H1 (cell line): ENCODE data around the gene PKP3. TPM values are rescaled to one million over a fixed set of nuclear protein-coding genes. Genes with fewer than 3 reads are reported as not detected.

Source experiments
- ATF2 ChIP-seq: IDR thresholded peaks from 2 replicates; pipeline ENCODE4 v1.6.1; 2012; ENCODE audit warnings: low read length, inconsistent platforms
- JUN ChIP-seq: IDR thresholded peaks from 2 replicates; pipeline ENCODE4 v1.6.1; 2011; ENCODE audit warnings: low read depth, mild to moderate bottlenecking, improper control_type of control experiment, low read length
- KDM5A ChIP-seq: fragments of 200-600 bp; IDR thresholded peaks from 2 replicates; pipeline ENCODE4 v1.7.1; 2012; ENCODE audit warnings: mild to moderate bottlenecking, low read length, inconsistent platforms, mixed read lengths
- MAX ChIP-seq: IDR thresholded peaks from 2 replicates; pipeline ENCODE4 v1.6.1; 2012; ENCODE audit warnings: inconsistent platforms
- RAD21 ChIP-seq, 2 experiments: IDR thresholded peaks in 1 of 2; conservative IDR thresholded peaks in 1 of 2; 2 replicates each; pipeline ENCODE4 v1.6.1; 2011; ENCODE audit warnings: low read depth in 2 of 2, low read length in 2 of 2, improper control_type of control experiment in 1 of 2, inconsistent platforms in 1 of 2, mild to moderate bottlenecking in 1 of 2, moderate library complexity in 1 of 2
- polyA plus RNA-seq, 7 experiments: library from polyadenylated mRNA; depleted of rRNA in 3 of 7; stranded (reverse) in 5 of 7; unstranded in 2 of 7; fragments of >200 nt in 5 of 7; fragments of 200-250 nt in 2 of 7; gene quantifications; 1 replicate in 5 of 7; 2 replicates in 1 of 7; 4 replicates in 1 of 7; pipeline versions ENCODE4 v1.2.1 to v1.2.3, GENCODE V29; 2011 to 2013; ENCODE audit warnings: missing spikeins in 2 of 7, mixed read lengths in 2 of 7
- total RNA-seq: library from RNA; stranded (reverse); fragmentation: NEBNext Ultra II Directional; extraction: Animal tissue kit (Norgen Biotek cat#: 25700); gene quantifications from 2 replicates; pipeline ENCODE4 v1.2.1, GENCODE V29; 2021

Gene PKP3
- total and polyA plus RNA-seq, 2 of the 8 experiments (the other 6 are each of a cell fraction or from before 2014, with no cell fraction given), result 16.7 to 28.7 TPM

- no peak for TF ChIP-seq MAX
- TF ChIP-seq ATF2, result no peak
- TF ChIP-seq JUN, result no peak
- TF ChIP-seq KDM5A, result no peak
- TF ChIP-seq RAD21 (IDR thresholded peaks at IDR 0.05 in 1 of 2, conservative IDR thresholded peaks at IDR 0.05 in 1 of 2; ENCODE audit: low read depth in 2 of 2, low read length in 2 of 2), result no peak
These were observed 43.2 kb upstream of the PKP3 start (continued) for GRCh38 chr11:350723-351255.
